Right lobe of liver (tissue), 6 donors: ENCODE data around the gene TDRD7. TPM values are rescaled to one million over a fixed set of nuclear protein-coding genes. Genes with fewer than 3 reads are reported as not detected.

Experiments used
- ATAC-seq, 4 donors: fragments of 200-7000 bp; cut with Tn5 transposase; one replicate each; pipeline ENCODE4 v1.9.1; 2020; ENCODE audit warnings: mild to moderate bottlenecking in 4 of 4, moderate library complexity in 4 of 4
- DNase-seq, 3 donors: peaks; one replicate each; pipeline ENCODE4 v3.0.0-alpha.2; 2020
- H3K27ac ChIP-seq, 3 donors: fragments of 200-600 bp; one replicate each; pipeline ENCODE4 v1.8.0; 2022
- H3K27me3 ChIP-seq, 2 donors: fragments of 200-600 bp; one replicate each; pipeline ENCODE4 v1.8.0; 2022
- H3K36me3 ChIP-seq, 4 donors: fragments of 200-600 bp; sonication (generic) in 1 of 4; one replicate each; pipeline versions ENCODE4 v1.5.1 to v1.8.0; 2017 to 2022; ENCODE audit warnings: control low read depth in 1 of 4
- H3K4me1 ChIP-seq, 4 donors: fragments of 200-600 bp; sonication (generic) in 1 of 4; one replicate each; pipeline versions ENCODE4 v1.5.1 to v1.8.0; 2017 to 2022; ENCODE audit warnings: control low read depth in 1 of 4
- H3K4me3 ChIP-seq, 3 donors: fragments of 200-600 bp; one replicate each; pipeline ENCODE4 v1.8.0; 2022
- H3K9me3 ChIP-seq, 4 donors: fragments of 200-600 bp; sonication (generic) in 1 of 4; one replicate each; pipeline versions ENCODE4 v1.5.1 to v1.8.0; 2017 to 2022; ENCODE audit warnings: control low read depth in 1 of 4
- POLR2A ChIP-seq: fragments of 450-650 bp; IDR thresholded peaks from one replicate; pipeline ENCODE4 v1.6.1; 2017; ENCODE audit warnings: antibody characterized with exemption, mild to moderate bottlenecking
- WGBS: methylation state at CpG from one replicate; pipeline ENCODE4 v1.1.6; 2018; ENCODE audit warnings: low coverage, low lambda C conversion rate; ENCODE audit not compliant: insufficient coverage; ENCODE audit errors: missing lambda C conversion rate; 5-methylcytosine and 5-hydroxymethylcytosine counted together
- intact Hi-C, 2 donors: fragments of 100-400 bp; cut with DNase I; formaldehyde crosslinking; loops; one replicate each; pipeline versions ENCODE4 v1.11.2 to v1.14.1; 2022
- total RNA-seq, 6 experiments: library from RNA; depleted of rRNA in 2 of 6; stranded (reverse); fragments of >200 nt in 2 of 6; fragmentation: NEBNext Ultra II Directional in 3 of 6; extraction: Animal tissue kit (Norgen Biotek cat#: 25700) in 3 of 6; gene quantifications; one replicate each; pipeline versions ENCODE4 v1.1.0 to v1.2.4, GENCODE V29; 2016 to 2023
- TF ChIP-seq, protein P1 (sequence below), 4 donors: fragments of 200-600 bp in 3 of 4; fragments of 450-650 bp in 1 of 4; IDR thresholded peaks; one replicate each; pipeline versions ENCODE4 v1.5.1 to v1.8.0; 2016 to 2022; ENCODE audit warnings: antibody characterized with exemption in 4 of 4, mild to moderate bottlenecking in 2 of 4
- donor health status: DM: no; HTN: yes; CAD: no.
- donor health status: DM: no; HTN: no; CAD: no.
- donor health status: DM: no; HTN: no; CAD: no.
- donor health status: DM: no; HTN: yes; CAD: no.
- donor health status: DM: no; HTN: yes; CAD: no.

The TDRD7 gene
- total RNA-seq, 6 experiments from 2014 or later: 4.2 to 8.7 (median 6.8) TPM

GRCh38 chr9:97368964-97369363, 42.9 kb upstream of the TDRD7 start:
- Histone ChIP-seq H3K9me3 (no peaks in the 10 kb centered on the region), H3K4me1 (no peaks in the 10 kb centered on the region), H3K27ac (no peak overlapping the region), H3K4me3 (no peak overlapping the region), H3K27me3 (no peaks in the 10 kb centered on the region), H3K36me3 (no peaks in the 10 kb centered on the region)
- 85% methylated on average over 1 of the region's 1 CpG for WGBS
- no peak for TF ChIP-seq POLR2A
- TF ChIP-seq, protein P1, sequence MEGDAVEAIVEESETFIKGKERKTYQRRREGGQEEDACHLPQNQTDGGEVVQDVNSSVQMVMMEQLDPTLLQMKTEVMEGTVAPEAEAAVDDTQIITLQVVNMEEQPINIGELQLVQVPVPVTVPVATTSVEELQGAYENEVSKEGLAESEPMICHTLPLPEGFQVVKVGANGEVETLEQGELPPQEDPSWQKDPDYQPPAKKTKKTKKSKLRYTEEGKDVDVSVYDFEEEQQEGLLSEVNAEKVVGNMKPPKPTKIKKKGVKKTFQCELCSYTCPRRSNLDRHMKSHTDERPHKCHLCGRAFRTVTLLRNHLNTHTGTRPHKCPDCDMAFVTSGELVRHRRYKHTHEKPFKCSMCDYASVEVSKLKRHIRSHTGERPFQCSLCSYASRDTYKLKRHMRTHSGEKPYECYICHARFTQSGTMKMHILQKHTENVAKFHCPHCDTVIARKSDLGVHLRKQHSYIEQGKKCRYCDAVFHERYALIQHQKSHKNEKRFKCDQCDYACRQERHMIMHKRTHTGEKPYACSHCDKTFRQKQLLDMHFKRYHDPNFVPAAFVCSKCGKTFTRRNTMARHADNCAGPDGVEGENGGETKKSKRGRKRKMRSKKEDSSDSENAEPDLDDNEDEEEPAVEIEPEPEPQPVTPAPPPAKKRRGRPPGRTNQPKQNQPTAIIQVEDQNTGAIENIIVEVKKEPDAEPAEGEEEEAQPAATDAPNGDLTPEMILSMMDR (IDR thresholded peaks at IDR 0.05): no peak
- ATAC-seq (no peak), DNase-seq (no peak)
- intact Hi-C loops: no loop called here

DNA sequence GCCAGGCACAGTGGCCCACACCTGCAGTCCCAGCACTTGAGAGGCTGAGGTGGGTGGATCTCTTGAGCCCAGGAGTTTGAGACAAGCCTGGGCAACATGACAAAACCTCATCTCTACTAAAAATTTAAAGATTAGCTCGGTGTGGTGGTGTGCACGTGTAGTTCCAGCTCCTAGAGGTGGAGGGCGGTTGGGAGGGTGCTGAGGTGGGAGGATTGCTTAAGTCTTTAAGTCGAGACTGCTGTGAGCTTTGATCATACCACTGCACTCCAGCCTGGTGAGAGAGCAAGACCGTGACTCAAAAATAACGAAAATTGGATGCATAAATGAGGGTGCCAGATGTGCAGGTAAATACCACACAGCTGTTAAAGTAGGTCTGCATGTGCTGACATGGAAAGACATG, 39.3 kb upstream of the TDRD7 start:
- DNase-seq: no peak

DNA sequence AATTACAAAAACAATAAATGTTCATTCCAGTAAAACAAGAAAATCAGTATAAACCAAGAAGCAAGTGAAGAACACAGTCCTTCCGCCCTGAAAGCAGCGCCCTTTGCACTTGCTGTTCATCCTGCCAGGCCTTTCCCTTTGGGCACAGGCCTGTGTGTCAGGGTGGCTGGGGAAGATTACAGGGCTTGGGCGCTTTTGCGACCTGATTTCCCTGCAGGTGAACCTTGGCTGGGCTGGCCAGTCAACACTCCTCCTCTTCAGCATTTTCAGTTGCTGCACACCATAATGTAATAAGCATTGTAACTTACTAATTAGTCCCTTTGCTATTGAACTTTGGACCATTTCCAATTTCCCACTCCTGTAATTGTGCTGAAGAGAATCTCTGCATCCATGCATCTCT, 38.6 kb upstream of the TDRD7 start:
- no peaks in the 10 kb centered on the region for H3K36me3 ChIP-seq
- H3K4me3 ChIP-seq: no peak overlapping the region
- DNase-seq (no peak), ATAC-seq (no peak)
- TF ChIP-seq POLR2A: no peak
- TF ChIP-seq, protein P1 (IDR thresholded peaks at IDR 0.05): no peak
- no peaks in the 10 kb centered on the region for H3K27me3 ChIP-seq
- no peaks in the 10 kb centered on the region for H3K9me3 ChIP-seq
- no peaks in the 10 kb centered on the region for H3K4me1 ChIP-seq
- H3K27ac ChIP-seq: no peak overlapping the region
- intact Hi-C loops: no loop called here
- 78% methylated on average over 4 of the region's 4 CpGs for WGBS

More for the DNA sequence above, 39.3 kb upstream of the TDRD7 start:
- Histone ChIP-seq H3K36me3 (no peaks in the 10 kb centered on the region), H3K9me3 (no peaks in the 10 kb centered on the region), H3K27ac (no peak overlapping the region), H3K4me3 (no peak overlapping the region), H3K4me1 (no peaks in the 10 kb centered on the region), H3K27me3 (no peaks in the 10 kb centered on the region)
- intact Hi-C loops: no loop called here
- TF ChIP-seq POLR2A: no peak
- TF ChIP-seq, protein P1 (IDR thresholded peaks at IDR 0.05): no peak
- no peak for ATAC-seq
- 76% methylated on average over 4 of the region's 6 CpGs for WGBS

DNA sequence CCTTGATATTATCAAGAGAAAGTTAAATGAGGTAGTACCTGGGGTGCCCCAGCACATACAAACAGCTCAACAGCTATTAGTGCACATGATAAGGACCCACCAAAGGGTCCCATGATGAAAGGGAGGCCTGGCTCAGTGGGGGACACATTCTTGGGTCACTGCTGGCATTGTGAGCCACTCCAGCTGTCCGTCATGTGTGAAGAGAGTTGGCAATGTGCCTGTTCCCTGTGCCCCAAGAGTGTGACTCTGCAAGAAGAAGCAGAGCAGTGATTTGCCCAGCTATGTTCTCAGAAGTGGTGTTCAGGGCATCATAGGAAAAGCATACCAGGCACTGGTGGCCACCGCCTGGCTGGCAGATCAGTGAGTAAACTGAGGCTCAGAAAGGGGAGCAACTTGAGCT, 37.1 kb upstream of the TDRD7 start:
- no peak for TF ChIP-seq POLR2A
- Histone ChIP-seq H3K36me3 (no peaks in the 10 kb centered on the region), H3K4me3 (no peak overlapping the region), H3K27me3 (no peaks in the 10 kb centered on the region), H3K9me3 (no peaks in the 10 kb centered on the region), H3K27ac (no peak overlapping the region), H3K4me1 (no peaks in the 10 kb centered on the region)
- WGBS: 100% methylated on average over 1 of the region's 2 CpGs
- ATAC-seq (no peak), DNase-seq (no peak)
- intact Hi-C loops: no loop called here

- WGBS: 85% methylated on average over 3 of the region's 6 CpGs
- Histone ChIP-seq H3K4me3 (no peak overlapping the region), H3K4me1 (peaks cover 0 to 6% (median 3%) of the 10 kb centered on the region in 4 donors), H3K27ac (no peak overlapping the region), H3K27me3 (no peaks in the 10 kb centered on the region), H3K36me3 (no peaks in the 10 kb centered on the region), H3K9me3 (no peaks in the 10 kb centered on the region)
- intact Hi-C loops: no loop called here
- DNase-seq: no peak
- TF ChIP-seq, protein P1 (IDR thresholded peaks at IDR 0.05): no peak
- TF ChIP-seq POLR2A: no peak
- ATAC-seq: no peak
Measured at GRCh38 chr9:97376902-97377301, 35.0 kb upstream of the TDRD7 start.
